ENCODE results near the gene SPOCK2.

Gene SPOCK2

GRCh38 chr10:72011976-72012512 is 76.3 kb downstream of the SPOCK2 start:
- DNase-seq (ENCODE audit: low read depth, low spot score), result no peak

- DNase-seq (ENCODE audit: low read depth, low spot score), result no peak
Observed at GRCh38 chr10:72011468-72011867, 76.9 kb downstream of the SPOCK2 start.

DNA sequence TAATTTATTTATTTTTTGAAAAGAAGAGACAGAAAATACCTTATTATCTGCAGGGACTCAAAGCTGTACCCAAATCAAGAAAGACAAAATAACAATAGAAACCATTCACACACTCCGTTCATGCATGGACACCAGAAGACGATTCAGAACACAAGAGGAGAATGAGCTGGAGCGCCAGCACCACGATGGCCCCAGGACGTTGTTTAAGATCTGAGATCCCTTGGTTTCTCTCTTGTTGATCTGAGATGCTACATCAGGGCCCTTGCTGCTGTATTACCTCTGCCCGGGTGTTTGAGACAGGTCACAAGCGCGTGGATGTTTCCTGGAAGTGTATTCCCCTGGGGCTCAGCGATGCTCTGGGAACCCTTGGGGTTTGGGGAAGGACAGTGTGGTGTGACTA is 77.3 kb downstream of the SPOCK2 start:
- DNase-seq (ENCODE audit: low read depth, low spot score), result no peak

- DNase-seq (ENCODE audit: low read depth, low spot score), result no peak
Observed at GRCh38 chr10:72010234-72010973, 77.9 kb downstream of the SPOCK2 start.

GRCh38 chr10:72009425-72010081 is 78.8 kb downstream of the SPOCK2 start:
- DNase-seq (ENCODE audit: low read depth, low spot score), result peak; percentile 96

DNA sequence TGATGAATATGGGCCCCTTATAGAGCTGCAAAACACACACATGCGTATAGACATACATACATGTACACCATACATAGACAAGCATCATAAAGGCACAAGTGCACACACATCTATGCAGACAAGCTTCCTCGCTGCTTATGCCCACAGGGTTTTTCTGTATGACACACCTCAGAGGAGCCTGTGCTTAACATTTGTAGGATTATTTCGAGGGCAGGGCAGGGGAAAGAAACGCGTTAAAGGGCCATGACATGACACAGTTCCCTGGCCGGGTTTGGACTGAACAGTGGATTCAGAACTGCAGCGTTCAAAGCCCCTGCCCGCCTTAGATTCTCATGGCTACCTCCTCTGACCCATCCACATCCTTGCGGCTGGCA is 79.3 kb downstream of the SPOCK2 start:
- DNase-seq (ENCODE audit: low read depth, low spot score), result no peak
